MCF 10A (cell line): ENCODE data around the gene METTL13. TPM values are rescaled to one million over a fixed set of nuclear protein-coding genes. Genes with fewer than 3 reads are reported as not detected.

Source experiments
- BruUV-seq: library from RNA; stranded (reverse); fragments of 400-500 nt; replicated peaks from 2 replicates; lab custom pipeline; 2021; lab: Mats Ljungman, UMichigan
- CTCF ChIA-PET: fragments of 300-600 bp; sonication (Branson Sonifier 250); formaldehyde crosslinking; extraction: SDS; loops from one replicate; lab custom pipeline; 2021; ENCODE audit warnings: antibody characterized with exemption, inconsistent platforms; lab: Yijun Ruan, JAX
- POLR2A ChIA-PET: fragments of 300-600, 350-650 bp; sonication (Branson Sonifier 250); formaldehyde crosslinking; extraction: SDS; loops from one replicate; lab custom pipeline; 2020; ENCODE audit warnings: antibody characterized with exemption, inconsistent platforms; lab: Yijun Ruan, JAX
- DNase-seq: peaks from one replicate; pipeline ENCODE4 v3.0.0-alpha.2; 2018; ENCODE audit not compliant: unreplicated experiment
- H3K27ac Mint-ChIP-seq: one replicate; pipeline ENCODE4 v1.8.0; 2022; ENCODE audit warnings: mild to moderate bottlenecking, low read depth, mixed read lengths; ENCODE audit not compliant: unreplicated experiment
- H3K27me3 Mint-ChIP-seq: one replicate; pipeline ENCODE4 v1.8.0; 2022; ENCODE audit warnings: mixed read lengths; ENCODE audit not compliant: insufficient read depth, unreplicated experiment
- H3K36me3 Mint-ChIP-seq: one replicate; pipeline ENCODE4 v1.8.0; 2022; ENCODE audit warnings: mild to moderate bottlenecking, moderate library complexity, mixed read lengths; ENCODE audit not compliant: insufficient read depth, unreplicated experiment
- H3K4me1 Mint-ChIP-seq: one replicate; pipeline ENCODE4 v1.8.0; 2022; ENCODE audit warnings: mixed read lengths; ENCODE audit not compliant: insufficient read depth, unreplicated experiment
- H3K4me3 Mint-ChIP-seq: one replicate; pipeline ENCODE4 v1.8.0; 2022; ENCODE audit warnings: mild to moderate bottlenecking, moderate library complexity, mixed read lengths; ENCODE audit not compliant: unreplicated experiment
- H3K9me3 Mint-ChIP-seq: one replicate; pipeline ENCODE4 v1.8.0; 2022; ENCODE audit warnings: mixed read lengths; ENCODE audit not compliant: unreplicated experiment
- intact Hi-C: fragments of 100-400 bp; cut with micrococcal nuclease; formaldehyde crosslinking; loops from 2 replicates; pipeline ENCODE4 v1.14.1; 2022
- total RNA-seq: library from RNA; stranded (reverse); gene quantifications from 2 replicates; pipeline ENCODE4 v1.2.3, GENCODE V29; 2022
- TF ChIP-seq, protein P1 (sequence below): fragments of 200-600 bp; IDR thresholded peaks from one replicate; pipeline ENCODE4 v1.8.0; 2022; ENCODE audit warnings: antibody characterized with exemption, mild to moderate bottlenecking; ENCODE audit not compliant: unreplicated experiment

The METTL13 gene
- total RNA-seq, 1 experiment from 2014 or later: 30.7 TPM

DNA sequence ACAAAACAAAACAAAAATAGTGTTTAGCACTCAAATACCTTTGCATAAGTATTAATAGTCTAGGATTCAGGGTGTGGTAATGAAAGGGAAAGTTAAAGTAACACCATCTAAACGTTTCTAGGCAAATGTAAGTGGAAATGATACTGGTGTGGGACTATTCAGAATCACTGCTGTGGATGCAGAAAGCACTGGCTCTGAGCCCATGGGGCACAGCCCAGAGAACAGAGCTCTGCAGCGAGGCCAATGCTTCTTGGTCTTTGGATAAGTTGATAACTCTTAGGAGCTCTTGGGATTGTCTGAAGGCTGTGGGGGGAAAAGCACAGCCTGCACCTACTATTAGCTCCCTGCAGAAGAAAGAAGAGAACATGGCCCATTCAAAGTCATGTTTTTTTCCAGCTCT is 38.5 kb downstream of the METTL13 start:
- H3K27ac Mint-ChIP-seq: no peak overlapping the region
- H3K4me1 Mint-ChIP-seq: peaks cover 23% of the 10 kb centered on the region
- H3K9me3 Mint-ChIP-seq: peaks cover 3% of the 10 kb centered on the region
- no peaks in the 10 kb centered on the region for H3K27me3 Mint-ChIP-seq
- no peak overlapping the region for H3K4me3 Mint-ChIP-seq
- no peaks in the 10 kb centered on the region for H3K36me3 Mint-ChIP-seq
- TF ChIP-seq, protein P1, sequence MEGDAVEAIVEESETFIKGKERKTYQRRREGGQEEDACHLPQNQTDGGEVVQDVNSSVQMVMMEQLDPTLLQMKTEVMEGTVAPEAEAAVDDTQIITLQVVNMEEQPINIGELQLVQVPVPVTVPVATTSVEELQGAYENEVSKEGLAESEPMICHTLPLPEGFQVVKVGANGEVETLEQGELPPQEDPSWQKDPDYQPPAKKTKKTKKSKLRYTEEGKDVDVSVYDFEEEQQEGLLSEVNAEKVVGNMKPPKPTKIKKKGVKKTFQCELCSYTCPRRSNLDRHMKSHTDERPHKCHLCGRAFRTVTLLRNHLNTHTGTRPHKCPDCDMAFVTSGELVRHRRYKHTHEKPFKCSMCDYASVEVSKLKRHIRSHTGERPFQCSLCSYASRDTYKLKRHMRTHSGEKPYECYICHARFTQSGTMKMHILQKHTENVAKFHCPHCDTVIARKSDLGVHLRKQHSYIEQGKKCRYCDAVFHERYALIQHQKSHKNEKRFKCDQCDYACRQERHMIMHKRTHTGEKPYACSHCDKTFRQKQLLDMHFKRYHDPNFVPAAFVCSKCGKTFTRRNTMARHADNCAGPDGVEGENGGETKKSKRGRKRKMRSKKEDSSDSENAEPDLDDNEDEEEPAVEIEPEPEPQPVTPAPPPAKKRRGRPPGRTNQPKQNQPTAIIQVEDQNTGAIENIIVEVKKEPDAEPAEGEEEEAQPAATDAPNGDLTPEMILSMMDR: no peak
- no peak for DNase-seq
- intact Hi-C loops: no loop called here
- BruUV-seq: no TSS peak
- ChIA-PET POLR2A (interaction anchor here (0.7 kb wide), 1 partner anchor 78 kb away, joined by 5 read pairs; the partner anchor contains the start of gene VAMP4), CTCF (interaction anchor here (0.9 to 1.4 kb wide), 4 partner anchors 19 to 165 kb away, joined by 3 to 16 read pairs (median 6); no protein-coding TSS in a partner anchor)

DNA sequence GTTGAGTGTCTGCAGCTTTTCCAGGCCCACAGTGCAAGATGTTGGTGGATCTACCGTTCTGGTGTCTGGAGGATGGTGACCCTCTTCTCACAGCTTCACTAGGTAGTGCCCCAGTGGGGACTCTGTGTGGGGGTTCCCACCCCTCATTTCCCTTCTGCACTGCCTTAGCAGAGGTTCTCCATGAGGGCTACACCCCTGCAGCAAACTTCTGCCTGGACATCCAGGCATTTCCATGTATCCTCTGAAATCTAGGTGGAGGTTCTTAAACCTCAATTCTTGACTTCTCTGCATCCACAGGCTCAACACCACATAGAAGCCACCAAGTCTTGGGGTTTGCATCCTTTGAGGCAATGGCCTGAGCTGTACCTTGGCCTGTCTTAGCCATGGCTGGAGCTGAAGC is 45.5 kb downstream of the METTL13 start:
- BruUV-seq: no TSS peak
- no peak for DNase-seq
- H3K27ac Mint-ChIP-seq: no peak overlapping the region
- no peak overlapping the region for H3K4me3 Mint-ChIP-seq
- ChIA-PET CTCF (interaction anchor here (0.7 kb wide), 1 partner anchor 25 kb away, joined by 4 read pairs; no protein-coding TSS in a partner anchor), POLR2A (no interaction called here)
- intact Hi-C loops: no loop called here
- no peaks in the 10 kb centered on the region for H3K27me3 Mint-ChIP-seq
- no peaks in the 10 kb centered on the region for H3K4me1 Mint-ChIP-seq
- peaks cover 26% of the 10 kb centered on the region for H3K9me3 Mint-ChIP-seq
- no peaks in the 10 kb centered on the region for H3K36me3 Mint-ChIP-seq
- TF ChIP-seq, protein P1: no peak

DNA sequence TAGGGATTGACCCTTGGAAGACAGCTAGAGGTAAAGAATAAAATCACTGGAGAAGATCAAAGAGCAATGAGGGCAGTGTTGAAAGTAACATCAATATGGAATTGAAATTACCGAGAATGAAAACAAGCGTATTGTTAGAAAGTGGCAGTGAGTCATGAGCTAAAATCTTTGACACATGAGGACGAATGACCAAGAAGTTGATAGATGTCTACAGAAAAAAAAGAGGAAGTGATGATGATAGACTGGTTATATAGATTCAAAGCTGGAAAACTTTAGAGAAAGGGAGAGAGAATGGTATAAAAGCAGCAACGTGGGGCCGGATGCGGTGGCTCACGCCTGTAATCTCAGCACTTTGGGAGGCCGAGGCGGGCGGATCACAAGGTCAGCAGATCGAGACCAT is 47.3 kb downstream of the METTL13 start:
- TF ChIP-seq, protein P1: no peak
- ChIA-PET POLR2A (interaction anchor here (0.6 kb wide), 2 partner anchors 17 to 87 kb away, joined by 3 to 4 read pairs; no protein-coding TSS in a partner anchor), CTCF (interaction anchor here (0.6 to 1.5 kb wide), 8 partner anchors 12 to 319 kb away, joined by 3 to 4 read pairs (median 3); no protein-coding TSS in a partner anchor)
- intact Hi-C loops: no loop called here
- no TSS peak for BruUV-seq
- Mint-ChIP-seq H3K36me3 (no peaks in the 10 kb centered on the region), H3K9me3 (peaks cover 26% of the 10 kb centered on the region), H3K4me3 (no peak overlapping the region), H3K27ac (no peak overlapping the region), H3K27me3 (no peaks in the 10 kb centered on the region), H3K4me1 (no peaks in the 10 kb centered on the region)
- DNase-seq: no peak

DNA sequence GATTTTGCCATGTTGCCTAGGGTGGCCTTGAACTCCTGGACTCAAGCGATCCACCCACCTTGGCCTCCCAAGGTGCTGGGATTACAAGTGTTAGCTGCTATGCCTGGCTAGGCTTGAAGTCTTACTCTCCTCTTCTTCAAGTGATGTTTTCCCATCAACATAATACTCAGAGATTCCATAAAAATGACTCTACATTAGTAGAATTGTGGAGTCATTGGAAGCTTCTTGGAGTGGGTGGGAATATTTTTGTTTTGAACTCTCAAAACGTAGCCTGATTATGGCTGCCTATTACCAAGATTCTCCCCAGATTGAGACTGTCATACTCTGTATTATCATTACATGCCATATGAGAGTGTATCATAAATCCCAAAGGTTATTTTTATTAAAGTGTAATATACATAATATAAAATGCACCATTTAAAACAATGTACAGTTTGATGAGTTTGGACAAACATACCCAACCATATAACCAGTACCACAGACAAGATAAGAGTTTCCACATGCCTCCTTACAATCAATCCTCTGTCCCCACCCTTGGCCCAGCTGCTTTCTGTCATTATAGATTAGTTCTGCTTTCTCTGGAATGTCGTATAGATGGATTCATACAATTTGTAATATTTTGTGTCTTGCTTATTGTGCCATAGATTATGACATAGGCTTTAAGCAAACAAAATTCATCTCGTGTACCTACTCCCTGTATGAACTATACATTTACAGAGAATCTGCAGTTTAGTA is 51.8 kb downstream of the METTL13 start:
- H3K4me1 Mint-ChIP-seq: no peaks in the 10 kb centered on the region
- H3K9me3 Mint-ChIP-seq: peaks cover 7% of the 10 kb centered on the region
- no peak for DNase-seq
- ChIA-PET POLR2A (interaction anchor here (1.9 to 2.8 kb wide), 2 partner anchors 10 to 16 kb away, joined by 5 to 8 read pairs; no protein-coding TSS in a partner anchor), CTCF (interaction anchor here (1.5 to 4.3 kb wide), 3 partner anchors 18 to 151 kb away, joined by 4 to 16 read pairs (median 16); no protein-coding TSS in a partner anchor)
- intact Hi-C loops: no loop called here
- TF ChIP-seq, protein P1: no peak
- no TSS peak for BruUV-seq
- H3K27ac Mint-ChIP-seq: no peak overlapping the region
- no peak overlapping the region for H3K4me3 Mint-ChIP-seq
- H3K27me3 Mint-ChIP-seq: no peaks in the 10 kb centered on the region
- no peaks in the 10 kb centered on the region for H3K36me3 Mint-ChIP-seq
